GM23338 (cell line): ENCODE results near the gene PDCD2L. TPM values are rescaled to one million over a fixed set of nuclear protein-coding genes. Genes with fewer than 3 reads are reported as not detected.

Source experiments
- ATAC-seq: fragments of 200-7000 bp; cut with Tn5 transposase; 3 replicates; pipeline ENCODE4 v1.9.1; 2020
- DNase-seq: peaks from one replicate; pipeline ENCODE4 v3.0.0-alpha.2; 2015; ENCODE audit warnings: low spot score
- H2AFZ ChIP-seq: fragments of 200-600 bp; sonication (generic); 2 replicates; pipeline ENCODE4 v1.8.0; 2016; ENCODE audit warnings: antibody characterized with exemption, mild to moderate bottlenecking, moderate library complexity
- H3F3A ChIP-seq: fragments of 200-600 bp; sonication (generic); replicated peaks from 2 replicates; pipeline ENCODE4 v1.8.0; 2017; ENCODE audit warnings: antibody characterized with exemption, mixed run types, low read depth
- H3K27ac ChIP-seq: fragments of 200-600 bp; sonication (generic); 2 replicates; pipeline ENCODE4 v1.6.1; 2016; ENCODE audit warnings: low read depth
- H3K27me3 ChIP-seq: fragments of 200-600 bp; sonication (generic); 2 replicates; pipeline ENCODE4 v1.8.0; 2016; ENCODE audit warnings: mild to moderate bottlenecking, mixed run types, moderate library complexity; ENCODE audit not compliant: insufficient read depth
- H3K36me3 ChIP-seq: fragments of 200-600 bp; sonication (generic); 2 replicates; pipeline ENCODE4 v1.8.0; 2016; ENCODE audit warnings: mild to moderate bottlenecking; ENCODE audit not compliant: insufficient read depth
- H3K4me1 ChIP-seq: fragments of 200-600 bp; sonication (generic); 2 replicates; pipeline ENCODE4 v1.8.0; 2016; ENCODE audit warnings: mild to moderate bottlenecking, moderate library complexity; ENCODE audit not compliant: insufficient read depth
- H3K4me2 ChIP-seq: fragments of 200-600 bp; sonication (generic); 2 replicates; pipeline ENCODE4 v1.7.1; 2017; ENCODE audit warnings: mixed run types
- H3K4me3 ChIP-seq: fragments of 200-600 bp; sonication (generic); 2 replicates; pipeline ENCODE4 v1.6.1; 2016; ENCODE audit warnings: mixed run types
- H3K79me2 ChIP-seq: fragments of 200-600 bp; sonication (generic); replicated peaks from 2 replicates; pipeline ENCODE4 v1.8.0; 2017; ENCODE audit warnings: mild to moderate bottlenecking; ENCODE audit not compliant: insufficient read depth
- H3K9me2 ChIP-seq: fragments of 200-600 bp; sonication (generic); 2 replicates; pipeline ENCODE4 v1.8.0; 2017; ENCODE audit not compliant: insufficient read depth
- H4K20me1 ChIP-seq: fragments of 200-600 bp; sonication (generic); replicated peaks from 2 replicates; pipeline ENCODE4 v1.8.0; 2017; ENCODE audit warnings: mild to moderate bottlenecking; ENCODE audit not compliant: insufficient read depth
- H3K27ac Mint-ChIP-seq: 2 replicates; pipeline ENCODE4 v1.8.0; 2020; ENCODE audit warnings: inconsistent platforms, mild to moderate bottlenecking, moderate library complexity, mixed read lengths
- H3K27me3 Mint-ChIP-seq: 3 replicates; pipeline ENCODE4 v1.8.0; 2022; ENCODE audit warnings: low read depth, mild to moderate bottlenecking, moderate library complexity, mixed read lengths, inconsistent platforms; ENCODE audit not compliant: insufficient read depth, poor library complexity
- H3K36me3 Mint-ChIP-seq: 3 replicates; pipeline ENCODE4 v1.8.0; 2021; ENCODE audit warnings: low read depth, mild to moderate bottlenecking, inconsistent platforms, moderate library complexity, mixed read lengths
- H3K4me1 Mint-ChIP-seq: 3 replicates; pipeline ENCODE4 v1.8.0; 2020; ENCODE audit warnings: mild to moderate bottlenecking, inconsistent platforms, mixed read lengths
- H3K4me3 Mint-ChIP-seq: 3 replicates; pipeline ENCODE4 v1.8.0; 2021; ENCODE audit warnings: moderate library complexity, mild to moderate bottlenecking, inconsistent platforms, mixed read lengths
- H3K9me3 Mint-ChIP-seq: 3 replicates; pipeline ENCODE4 v1.8.0; 2020; ENCODE audit warnings: moderate library complexity, mild to moderate bottlenecking, inconsistent platforms, mixed read lengths
- CREB1 ChIP-seq: fragments of 250-450 bp; sonication (Bioruptor Pico); IDR thresholded peaks from 2 replicates; pipeline ENCODE4 v1.5.0; 2020; ENCODE audit warnings: low read depth, mild to moderate bottlenecking, moderate library complexity
- ETS1 ChIP-seq: IDR thresholded peaks from 2 replicates; pipeline ENCODE4 v1.6.1; 2016; ENCODE audit warnings: antibody characterized with exemption
- EZH2 ChIP-seq: fragments of 200-600 bp; sonication (generic); IDR thresholded peaks from one replicate; pipeline ENCODE4 v1.8.0; 2017; ENCODE audit warnings: antibody characterized with exemption, mild to moderate bottlenecking, low read depth; ENCODE audit not compliant: unreplicated experiment
- EZH2phosphoT487 ChIP-seq: fragments of 200-600 bp; sonication (generic); IDR thresholded peaks from one replicate; pipeline ENCODE4 v1.8.1; 2018; ENCODE audit warnings: antibody characterized with exemption; ENCODE audit not compliant: unreplicated experiment
- JUNB ChIP-seq: IDR thresholded peaks from one replicate; pipeline ENCODE4 v1.6.1; 2016; ENCODE audit warnings: antibody characterized with exemption; ENCODE audit not compliant: unreplicated experiment
- NANOG ChIP-seq: IDR thresholded peaks from 2 replicates; pipeline ENCODE4 v1.6.1; 2016; ENCODE audit warnings: antibody characterized with exemption, borderline replicate concordance
- POLR2AphosphoS5 ChIP-seq: IDR thresholded peaks from 2 replicates; pipeline ENCODE4 v1.6.1; 2016; ENCODE audit warnings: antibody characterized with exemption, low read depth
- REST ChIP-seq: IDR thresholded peaks from one replicate; pipeline ENCODE4 v1.6.1; 2018; ENCODE audit warnings: antibody characterized with exemption; ENCODE audit not compliant: unreplicated experiment
- STAT1 ChIP-seq: IDR thresholded peaks from one replicate; pipeline ENCODE4 v1.6.1; 2016; ENCODE audit warnings: antibody characterized with exemption; ENCODE audit not compliant: unreplicated experiment
- polyA plus RNA-seq: library from polyadenylated mRNA; unstranded; fragments of >200 nt; fragmentation: Nextera tagmentation; extraction: Ambion mirVana; gene quantifications from 2 replicates; pipeline ENCODE4 v1.2.1, GENCODE V29; 2016
- total RNA-seq: library from RNA; depleted of rRNA; stranded (reverse); fragments of >200 nt; shearing (Covaris generic); gene quantifications from 2 replicates; pipeline ENCODE4 v1.2.3, GENCODE V29; 2014

The PDCD2L gene
- total and polyA plus RNA-seq, 2 experiments from 2014 or later: 61.3 to 67.2 TPM

- TF ChIP-seq REST: no peak
- TF ChIP-seq CREB1 (CRISPR knock-in tag): no peak
- TF ChIP-seq EZH2phosphoT487: no peak
Measured at GRCh38 chr19:34408411-34408810, 4.2 kb downstream of the PDCD2L start (continued).

- Histone ChIP-seq H2AFZ (no peak overlapping the region), H3K4me2 (no peak overlapping the region), H3F3A (no peaks in the 10 kb centered on the region; the same call in 1 of the 2 replicates), H3K79me2 (peaks cover 47% of the 10 kb centered on the region), H3K27me3 (no peaks in the 10 kb centered on the region), H3K27ac (no peak overlapping the region), H3K36me3 (peaks cover 26% of the 10 kb centered on the region), H4K20me1 (peaks cover 15% of the 10 kb centered on the region), H3K4me1 (peaks cover 7% of the 10 kb centered on the region; the same call in 1 of the 2 replicates), H3K9me2 (no peaks in the 10 kb centered on the region), H3K4me3 (no peak overlapping the region)
- Mint-ChIP-seq H3K36me3 (peaks cover 62% of the 10 kb centered on the region), H3K4me3 (no peak overlapping the region), H3K27me3 (peaks cover 2% of the 10 kb centered on the region), H3K4me1 (peaks cover 3% of the 10 kb centered on the region; the same call in 1 of the 3 replicates), H3K9me3 (no peaks in the 10 kb centered on the region), H3K27ac (no peak overlapping the region)
- DNase-seq: no peak
- no peak for ATAC-seq
- TF ChIP-seq EZH2 (no peak), NANOG (no peak), POLR2AphosphoS5 (no peak), REST (no peak), CREB1 (CRISPR knock-in tag) (no peak), EZH2phosphoT487 (no peak), JUNB (no peak), STAT1 (no peak), ETS1 (no peak)
Measured at GRCh38 chr19:34409189-34410164, 5.3 kb downstream of the PDCD2L start.
